Measurements from ENCODE around the gene RAB29.

DNA sequence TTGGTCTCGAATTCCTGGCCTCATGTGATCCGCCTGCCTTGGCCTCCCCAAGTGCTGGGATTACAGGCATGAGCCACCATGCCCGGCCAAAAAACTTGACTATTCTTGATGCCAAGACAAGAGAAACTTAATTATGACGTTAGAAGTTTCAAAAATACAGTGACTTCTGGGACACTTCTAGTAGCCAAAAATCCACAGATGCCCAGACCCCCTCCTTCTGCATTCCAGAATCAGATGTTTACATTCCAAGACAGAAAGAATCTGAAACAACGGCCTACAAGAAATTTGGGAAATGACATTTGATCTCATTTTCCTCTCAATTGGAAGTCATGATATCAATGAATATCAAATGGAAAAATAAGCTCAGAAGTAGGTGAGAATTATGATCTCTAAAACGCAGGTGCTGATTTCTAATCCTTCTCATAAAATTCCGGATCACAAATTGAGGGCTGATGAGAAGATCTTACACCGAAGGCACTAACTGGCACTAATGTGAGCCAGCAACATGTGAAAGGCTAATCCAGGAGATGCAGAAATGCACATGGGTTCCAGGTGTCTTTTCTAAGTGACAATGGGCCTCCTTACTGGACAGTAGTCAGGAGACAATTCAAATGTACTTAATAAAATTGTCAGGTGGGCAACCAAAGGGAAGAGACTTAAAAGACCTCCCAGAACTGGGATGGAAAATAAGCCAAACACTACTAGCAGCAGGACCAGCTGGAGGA, 5.5 kb downstream of the RAB29 start:
- TF ChIP-seq YY1 (IDR thresholded peaks at IDR 0.05; ENCODE audit: insufficient read depth, insufficient read length) (no peak), SUZ12 (IDR thresholded peaks at IDR 0.05; ENCODE audit: extremely low read depth, insufficient read depth, insufficient read length) (no peak), ZNF274 (IDR thresholded peaks at IDR 0.05; ENCODE audit: low read depth, low read length) (no peak)
